PFSK-1 (cell line): ENCODE measurements around the gene ECM1.

ENCODE experiments used
- FOXP2 ChIP-seq: optimal IDR thresholded peaks from 2 replicates; pipeline ENCODE3; 2011; ENCODE audit warnings: borderline replicate concordance, control low read depth, inconsistent platforms; ENCODE audit not compliant: insufficient read depth; ENCODE audit errors: extremely low read length, extremely low read depth
- POLR2AphosphoS5 ChIP-seq: IDR thresholded peaks from 2 replicates; pipeline ENCODE4 v1.6.1; 2012; ENCODE audit warnings: low read depth, mild to moderate bottlenecking, control low read depth, low read length, moderate library complexity
- REST ChIP-seq, 2 experiments: IDR thresholded peaks; 2 replicates each; pipeline versions ENCODE4 v1.6.1 to v1.8.0; 2011 to 2012; ENCODE audit warnings: low read depth in 2 of 2, low read length in 2 of 2, control low read depth in 1 of 2, inconsistent platforms in 1 of 2, mild to moderate bottlenecking in 1 of 2, moderate library complexity in 1 of 2; ENCODE audit not compliant: insufficient read depth in 1 of 2
- SIN3A ChIP-seq: IDR thresholded peaks from 2 replicates; pipeline ENCODE4 v1.6.1; 2012; ENCODE audit warnings: mild to moderate bottlenecking, low read length, moderate library complexity, borderline replicate concordance; ENCODE audit not compliant: insufficient read depth
- TAF1 ChIP-seq: IDR thresholded peaks from 2 replicates; pipeline ENCODE4 v1.6.1; 2012; ENCODE audit warnings: low read length, control low read depth, borderline replicate concordance; ENCODE audit not compliant: insufficient read depth

The ECM1 gene

GRCh38 chr1:150525348-150525747 lies 17.4 kb downstream of the ECM1 start:
- TF ChIP-seq SIN3A (no peak), TAF1 (no peak), FOXP2 (no peak), POLR2AphosphoS5 (no peak), REST (IDR thresholded peaks at IDR 0.05; ENCODE audit: insufficient read depth in 1 of 2, low read depth in 2 of 2, low read length in 2 of 2) (no peak)

GRCh38 chr1:150528196-150528595 lies 20.3 kb downstream of the ECM1 start:
- no peak for TF ChIP-seq POLR2AphosphoS5
- no peak for TF ChIP-seq FOXP2
- TF ChIP-seq SIN3A, result no peak
- no peak for TF ChIP-seq TAF1
- TF ChIP-seq REST (IDR thresholded peaks at IDR 0.05; ENCODE audit: insufficient read depth in 1 of 2, low read depth in 2 of 2, low read length in 2 of 2), result no peak

DNA sequence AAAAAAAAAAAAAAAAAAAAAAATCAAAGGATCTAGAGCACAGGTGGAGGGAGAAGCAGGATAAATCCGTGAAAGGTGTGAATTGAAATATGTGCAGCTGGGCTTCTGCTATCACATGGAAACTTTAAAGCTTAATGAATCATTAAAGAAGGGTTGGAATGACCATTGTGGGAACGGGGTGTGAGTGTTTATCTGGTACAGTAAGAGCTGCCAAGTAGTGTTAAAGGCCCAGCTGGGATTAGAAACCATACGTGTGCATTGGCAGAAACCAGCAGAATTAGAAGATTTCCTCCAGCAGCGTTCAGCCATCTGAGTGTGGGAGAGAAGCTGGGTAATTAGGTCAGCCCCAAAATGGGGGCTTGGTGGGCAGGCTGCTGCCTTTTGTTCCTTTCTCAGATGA lies 21.1 kb downstream of the ECM1 start:
- TF ChIP-seq TAF1 (no peak), FOXP2 (no peak), REST (IDR thresholded peaks at IDR 0.05; ENCODE audit: insufficient read depth in 1 of 2, low read depth in 2 of 2, low read length in 2 of 2) (no peak)

- TF ChIP-seq SIN3A (no peak), TAF1 (no peak), REST (IDR thresholded peaks at IDR 0.05; ENCODE audit: insufficient read depth in 1 of 2, low read depth in 2 of 2, low read length in 2 of 2) (no peak), FOXP2 (no peak), POLR2AphosphoS5 (no peak)
Observed at GRCh38 chr1:150530491-150531159, 22.7 kb downstream of the ECM1 start.

GRCh38 chr1:150532860-150533259 lies 25.0 kb downstream of the ECM1 start:
- no peak for TF ChIP-seq POLR2AphosphoS5
- no peak for TF ChIP-seq REST (IDR thresholded peaks at IDR 0.05; ENCODE audit: insufficient read depth in 1 of 2, low read depth in 2 of 2, low read length in 2 of 2)
- no peak for TF ChIP-seq FOXP2
- no peak for TF ChIP-seq SIN3A
- no peak for TF ChIP-seq TAF1
